DND-41 (cell line): ENCODE data around the gene STPG4.

ENCODE experiments used
- ATAC-seq: fragments of 200-7000 bp; cut with Tn5 transposase; 3 replicates; pipeline ENCODE4 v1.9.1; 2021; ENCODE audit warnings: low read depth; ENCODE audit not compliant: insufficient read depth
- DNase-seq: peaks from one replicate; pipeline ENCODE4 v3.0.0-alpha.2; 2020
- H2AFZ ChIP-seq: 2 replicates; pipeline ENCODE4 v1.6.0; 2012; ENCODE audit warnings: low read depth, low read length
- H3K27ac ChIP-seq: 2 replicates; pipeline ENCODE4 v1.5.1; 2012; ENCODE audit warnings: low read length, inconsistent platforms
- H3K27me3 ChIP-seq: fragments of 200-600 bp; sonication (generic); 2 replicates; pipeline ENCODE4 v1.6.0; 2012; ENCODE audit warnings: low read length, mild to moderate bottlenecking, inconsistent platforms; ENCODE audit not compliant: insufficient read depth, poor library complexity
- H3K36me3 ChIP-seq: 2 replicates; pipeline ENCODE4 v1.5.1; 2012; ENCODE audit warnings: low read length, inconsistent platforms; ENCODE audit not compliant: insufficient read depth
- H3K4me1 ChIP-seq: 2 replicates; pipeline ENCODE4 v1.5.1; 2012; ENCODE audit warnings: mild to moderate bottlenecking, low read length; ENCODE audit not compliant: insufficient read depth
- H3K4me2 ChIP-seq: 2 replicates; pipeline ENCODE4 v1.6.0; 2012; ENCODE audit warnings: mild to moderate bottlenecking, moderate library complexity, low read length, inconsistent platforms; ENCODE audit not compliant: insufficient read depth
- H3K4me3 ChIP-seq, 2 experiments: fragments of 200-600 bp in 1 of 2; shearing (Covaris generic) in 1 of 2; 2 replicates each; pipeline ENCODE4 v1.5.1; 2012 to 2016; ENCODE audit warnings: inconsistent platforms in 2 of 2, low read length in 2 of 2, mild to moderate bottlenecking in 2 of 2, low read depth in 1 of 2, moderate library complexity in 1 of 2
- H3K79me2 ChIP-seq: 2 replicates; pipeline ENCODE4 v1.6.0; 2012; ENCODE audit warnings: low read length, inconsistent platforms; ENCODE audit not compliant: insufficient read depth
- H3K9ac ChIP-seq: 2 replicates; pipeline ENCODE4 v1.6.0; 2012; ENCODE audit warnings: low read depth, mild to moderate bottlenecking, inconsistent platforms, low read length, moderate library complexity
- H3K9me3 ChIP-seq: 2 replicates; pipeline ENCODE4 v1.5.1; 2012; ENCODE audit warnings: low read length, moderate library complexity, mild to moderate bottlenecking, inconsistent platforms; ENCODE audit not compliant: insufficient read depth, severe bottlenecking
- H4K20me1 ChIP-seq: 2 replicates; pipeline ENCODE4 v1.6.0; 2012; ENCODE audit warnings: low read length; ENCODE audit not compliant: insufficient read depth
- CTCF ChIP-seq: IDR thresholded peaks from 2 replicates; pipeline ENCODE4 v1.5.1; 2012; ENCODE audit warnings: borderline replicate concordance, low read length, moderate library complexity, mild to moderate bottlenecking; ENCODE audit not compliant: poor library complexity, severe bottlenecking; ENCODE audit errors: extremely low read depth
- EZH2 ChIP-seq: IDR thresholded peaks from 3 replicates; pipeline ENCODE4 v1.6.1; 2012; ENCODE audit warnings: borderline replicate concordance, low read depth, mild to moderate bottlenecking, moderate library complexity, low read length, inconsistent platforms; ENCODE audit not compliant: severe bottlenecking

STPG4 gene

GRCh38 chr2:47054868-47055267 lies 100.2 kb downstream of the STPG4 start:
- no peaks in the 10 kb centered on the region for H3K27me3 ChIP-seq
- H3K4me3 ChIP-seq, result no peak overlapping the region
- peaks cover 7% of the 10 kb centered on the region; the same call in 1 of the 2 replicates for H4K20me1 ChIP-seq
- no peak overlapping the region for H3K9ac ChIP-seq
- H3K4me1 ChIP-seq, result no peaks in the 10 kb centered on the region
- no peak for TF ChIP-seq EZH2
- TF ChIP-seq CTCF, result no peak
- H3K4me2 ChIP-seq, result no peak overlapping the region
- ATAC-seq (no peak), DNase-seq (no peak)
- H3K9me3 ChIP-seq, result no peaks in the 10 kb centered on the region
- H3K27ac ChIP-seq, result no peak overlapping the region
- peaks cover 76% of the 10 kb centered on the region for H3K36me3 ChIP-seq
- H2AFZ ChIP-seq, result no peak overlapping the region
- H3K79me2 ChIP-seq, result no peaks in the 10 kb centered on the region

GRCh38 chr2:47054036-47054555 lies 101.0 kb downstream of the STPG4 start:
- no peak overlapping the region for H3K9ac ChIP-seq
- no peak overlapping the region for H3K4me2 ChIP-seq
- no peaks in the 10 kb centered on the region for H3K79me2 ChIP-seq
- H3K27ac ChIP-seq, result no peak overlapping the region
- H3K4me1 ChIP-seq, result no peaks in the 10 kb centered on the region
- H3K9me3 ChIP-seq, result no peaks in the 10 kb centered on the region
- H3K27me3 ChIP-seq, result no peaks in the 10 kb centered on the region
- no peak overlapping the region for H3K4me3 ChIP-seq
- no peak for DNase-seq
- H4K20me1 ChIP-seq, result peaks cover 11% of the 10 kb centered on the region
- TF ChIP-seq EZH2, result no peak
- TF ChIP-seq CTCF, result no peak
- H2AFZ ChIP-seq, result no peak overlapping the region
- no peak for ATAC-seq
- peaks cover 78% of the 10 kb centered on the region for H3K36me3 ChIP-seq

GRCh38 chr2:47052847-47053246 lies 102.3 kb downstream of the STPG4 start:
- no peak for DNase-seq
- Histone ChIP-seq H3K79me2 (no peaks in the 10 kb centered on the region), H3K27ac (no peak overlapping the region), H2AFZ (no peak overlapping the region), H3K9me3 (no peaks in the 10 kb centered on the region), H3K9ac (no peak overlapping the region), H3K4me3 (no peak overlapping the region), H3K36me3 (peaks cover 86% of the 10 kb centered on the region), H3K4me2 (no peak overlapping the region), H3K4me1 (no peaks in the 10 kb centered on the region), H4K20me1 (peaks cover 8% of the 10 kb centered on the region), H3K27me3 (no peaks in the 10 kb centered on the region)
- no peak for TF ChIP-seq CTCF
- no peak for TF ChIP-seq EZH2
- no peak for ATAC-seq

- H3K27ac ChIP-seq, result no peak overlapping the region
- no peaks in the 10 kb centered on the region for H3K27me3 ChIP-seq
- H3K4me3 ChIP-seq, result no peak overlapping the region
- TF ChIP-seq EZH2, result no peak
- no peak for TF ChIP-seq CTCF
- H3K9ac ChIP-seq, result no peak overlapping the region
- H2AFZ ChIP-seq, result no peak overlapping the region
- H3K79me2 ChIP-seq, result no peaks in the 10 kb centered on the region
- no peaks in the 10 kb centered on the region for H3K9me3 ChIP-seq
- DNase-seq (no peak), ATAC-seq (no peak)
- no peaks in the 10 kb centered on the region for H3K4me1 ChIP-seq
- H3K36me3 ChIP-seq, result peaks cover 91% of the 10 kb centered on the region
- H3K4me2 ChIP-seq, result no peak overlapping the region
- H4K20me1 ChIP-seq, result peaks cover 8% of the 10 kb centered on the region
Measured at GRCh38 chr2:47051562-47051961, 103.5 kb downstream of the STPG4 start.
